ENCODE data around the gene TKT.

- no peak for TF ChIP-seq POLR2A (IDR thresholded peaks at IDR 0.05; ENCODE audit: low read depth, low read length)
- TF ChIP-seq MXI1 (IDR thresholded peaks at IDR 0.05; ENCODE audit: borderline replicate concordance, low read depth, low read length) = no peak
These were observed 5.9 kb upstream of the TKT start for GRCh38 chr3:53261712-53262111.

All from IMR-90 (cell line).